ENCODE results near the gene SLC66A3.
"Not testable (repeated sequence)": the region's sequence is repeated elsewhere in the genome, so short reads cannot be mapped to it uniquely, and the experiment has no call there.

Gene SLC66A3

DNA sequence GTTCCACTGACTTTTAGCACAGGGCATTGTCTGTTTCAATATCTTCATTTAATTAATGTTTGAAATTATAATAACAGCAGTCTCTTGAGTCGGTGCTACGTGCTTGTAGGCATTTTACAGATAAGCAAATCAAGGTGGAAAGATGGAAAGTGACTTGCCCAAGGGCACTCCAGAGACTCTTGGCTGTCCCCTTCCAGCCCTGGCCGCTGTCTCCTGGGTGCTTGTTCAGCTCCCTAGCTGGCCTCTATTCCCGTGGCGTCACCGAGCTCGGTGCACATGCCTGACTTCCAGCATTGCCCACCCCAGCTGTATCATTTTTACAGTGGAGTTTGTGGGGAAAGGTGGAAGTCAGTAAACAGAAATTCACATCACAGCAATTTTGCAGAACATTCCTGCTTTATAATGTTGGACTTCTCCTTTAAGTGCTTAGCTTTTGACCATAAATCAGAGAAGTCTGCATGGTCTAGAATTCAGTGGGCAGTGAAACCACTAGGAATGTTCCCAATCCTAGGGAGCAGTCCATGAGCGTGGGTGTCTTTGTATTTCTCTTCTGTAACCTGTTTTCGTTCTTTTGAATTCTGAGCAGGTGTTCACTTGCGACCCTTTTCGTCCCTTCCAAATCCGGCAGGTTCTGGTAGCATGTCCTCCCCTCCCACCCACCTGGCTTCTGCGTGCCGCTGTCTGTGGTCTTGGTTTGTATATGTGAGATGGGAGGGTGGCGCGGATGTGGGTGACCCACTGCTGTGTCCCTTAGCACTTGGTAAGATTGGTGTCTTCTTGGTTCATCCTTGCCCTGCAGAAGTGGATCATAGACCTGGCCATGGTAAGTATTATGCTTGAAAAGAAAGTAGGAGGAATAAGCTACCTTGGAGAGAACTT, 8.4 kb downstream of the SLC66A3 start:
- no peaks in the 10 kb centered on the region for H3K79me2 ChIP-seq (ENCODE audit: low read length)
- no peak overlapping the region for H3K27ac ChIP-seq (ENCODE audit: low read length)

GRCh38 chr2:11165046-11165445, 9.8 kb downstream of the SLC66A3 start:
- H3K9ac ChIP-seq (ENCODE audit: low read length); H3K9me3 ChIP-seq (ENCODE audit: insufficient read depth, low read length); H3K27me3 ChIP-seq (ENCODE audit: low read depth, low read length); H3K4me3 ChIP-seq (ENCODE audit: low read length); H3K36me3 ChIP-seq (replicated peaks; ENCODE audit: low read depth, low read length); H2AFZ ChIP-seq (ENCODE audit: low read depth, low read length); H3K4me2 ChIP-seq (ENCODE audit: low read length); H4K20me1 ChIP-seq (ENCODE audit: insufficient read depth, low read length); H3K79me2 ChIP-seq (ENCODE audit: low read length); H3K27ac ChIP-seq (ENCODE audit: low read length): not testable (repeated sequence)
- peaks cover 13% of the 10 kb centered on the region for H3K4me1 ChIP-seq (ENCODE audit: low read length)

More for the DNA sequence above, 8.4 kb downstream of the SLC66A3 start:
- TF ChIP-seq EZH2phosphoT487 (IDR thresholded peaks at IDR 0.05; ENCODE audit: low read depth) = no peak
- TF ChIP-seq, protein P1, sequence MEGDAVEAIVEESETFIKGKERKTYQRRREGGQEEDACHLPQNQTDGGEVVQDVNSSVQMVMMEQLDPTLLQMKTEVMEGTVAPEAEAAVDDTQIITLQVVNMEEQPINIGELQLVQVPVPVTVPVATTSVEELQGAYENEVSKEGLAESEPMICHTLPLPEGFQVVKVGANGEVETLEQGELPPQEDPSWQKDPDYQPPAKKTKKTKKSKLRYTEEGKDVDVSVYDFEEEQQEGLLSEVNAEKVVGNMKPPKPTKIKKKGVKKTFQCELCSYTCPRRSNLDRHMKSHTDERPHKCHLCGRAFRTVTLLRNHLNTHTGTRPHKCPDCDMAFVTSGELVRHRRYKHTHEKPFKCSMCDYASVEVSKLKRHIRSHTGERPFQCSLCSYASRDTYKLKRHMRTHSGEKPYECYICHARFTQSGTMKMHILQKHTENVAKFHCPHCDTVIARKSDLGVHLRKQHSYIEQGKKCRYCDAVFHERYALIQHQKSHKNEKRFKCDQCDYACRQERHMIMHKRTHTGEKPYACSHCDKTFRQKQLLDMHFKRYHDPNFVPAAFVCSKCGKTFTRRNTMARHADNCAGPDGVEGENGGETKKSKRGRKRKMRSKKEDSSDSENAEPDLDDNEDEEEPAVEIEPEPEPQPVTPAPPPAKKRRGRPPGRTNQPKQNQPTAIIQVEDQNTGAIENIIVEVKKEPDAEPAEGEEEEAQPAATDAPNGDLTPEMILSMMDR (IDR thresholded peaks at IDR 0.05; ENCODE audit: low read depth, low read length) = no peak
- Histone ChIP-seq H2AFZ (ENCODE audit: low read depth, low read length) (no peak overlapping the region), H3K9me3 (ENCODE audit: insufficient read depth, low read length) (no peaks in the 10 kb centered on the region), H3K4me2 (ENCODE audit: low read length) (no peak overlapping the region), H3K4me3 (ENCODE audit: low read length) (no peak overlapping the region), H3K36me3 (replicated peaks; ENCODE audit: low read depth, low read length) (no peaks in the 10 kb centered on the region), H3K27me3 (ENCODE audit: low read depth, low read length) (no peaks in the 10 kb centered on the region), H4K20me1 (ENCODE audit: insufficient read depth, low read length) (no peaks in the 10 kb centered on the region), H3K9ac (ENCODE audit: low read length) (no peak overlapping the region), H3K4me1 (ENCODE audit: low read length) (peaks cover 13% of the 10 kb centered on the region)

- Histone ChIP-seq H3K27me3 (ENCODE audit: low read depth, low read length) (no peaks in the 10 kb centered on the region), H3K79me2 (ENCODE audit: low read length) (no peaks in the 10 kb centered on the region), H4K20me1 (ENCODE audit: insufficient read depth, low read length) (no peaks in the 10 kb centered on the region), H3K4me1 (ENCODE audit: low read length) (peaks cover 2% of the 10 kb centered on the region), H2AFZ (ENCODE audit: low read depth, low read length) (no peak overlapping the region), H3K27ac (ENCODE audit: low read length) (no peak overlapping the region), H3K9me3 (ENCODE audit: insufficient read depth, low read length) (no peaks in the 10 kb centered on the region), H3K4me3 (ENCODE audit: low read length) (no peak overlapping the region), H3K36me3 (replicated peaks; ENCODE audit: low read depth, low read length) (no peaks in the 10 kb centered on the region), H3K9ac (ENCODE audit: low read length) (no peak overlapping the region), H3K4me2 (ENCODE audit: low read length) (no peak overlapping the region)
- no peak for TF ChIP-seq EZH2phosphoT487 (IDR thresholded peaks at IDR 0.05; ENCODE audit: low read depth)
- TF ChIP-seq, protein P1 (IDR thresholded peaks at IDR 0.05; ENCODE audit: low read depth, low read length) = no peak
Observed at GRCh38 chr2:11166476-11166875, 11.2 kb downstream of the SLC66A3 start.

GRCh38 chr2:11168488-11168887, 13.2 kb downstream of the SLC66A3 start:
- Histone ChIP-seq H3K9ac (ENCODE audit: low read length) (no peak overlapping the region), H3K4me3 (ENCODE audit: low read length) (no peak overlapping the region)

More at GRCh38 chr2:11168488-11168887, 13.2 kb downstream of the SLC66A3 start:
- Histone ChIP-seq H3K27ac (ENCODE audit: low read length) (no peak overlapping the region), H4K20me1 (ENCODE audit: insufficient read depth, low read length) (no peaks in the 10 kb centered on the region), H3K9me3 (ENCODE audit: insufficient read depth, low read length) (no peaks in the 10 kb centered on the region), H3K79me2 (ENCODE audit: low read length) (no peaks in the 10 kb centered on the region), H3K4me1 (ENCODE audit: low read length) (no peaks in the 10 kb centered on the region), H3K4me2 (ENCODE audit: low read length) (no peak overlapping the region), H3K36me3 (replicated peaks; ENCODE audit: low read depth, low read length) (no peaks in the 10 kb centered on the region), H3K27me3 (ENCODE audit: low read depth, low read length) (no peaks in the 10 kb centered on the region), H2AFZ (ENCODE audit: low read depth, low read length) (no peak overlapping the region)
- TF ChIP-seq EZH2phosphoT487 (IDR thresholded peaks at IDR 0.05; ENCODE audit: low read depth) = no peak
- TF ChIP-seq, protein P1 (IDR thresholded peaks at IDR 0.05; ENCODE audit: low read depth, low read length) = no peak

All from OCI-LY3 (cell line).